ENCODE data around the gene FIBIN.

FIBIN gene

GRCh38 chr11:27025312-27025955 lies 31.5 kb downstream of the FIBIN start:
- DNase-seq: no peak

DNA sequence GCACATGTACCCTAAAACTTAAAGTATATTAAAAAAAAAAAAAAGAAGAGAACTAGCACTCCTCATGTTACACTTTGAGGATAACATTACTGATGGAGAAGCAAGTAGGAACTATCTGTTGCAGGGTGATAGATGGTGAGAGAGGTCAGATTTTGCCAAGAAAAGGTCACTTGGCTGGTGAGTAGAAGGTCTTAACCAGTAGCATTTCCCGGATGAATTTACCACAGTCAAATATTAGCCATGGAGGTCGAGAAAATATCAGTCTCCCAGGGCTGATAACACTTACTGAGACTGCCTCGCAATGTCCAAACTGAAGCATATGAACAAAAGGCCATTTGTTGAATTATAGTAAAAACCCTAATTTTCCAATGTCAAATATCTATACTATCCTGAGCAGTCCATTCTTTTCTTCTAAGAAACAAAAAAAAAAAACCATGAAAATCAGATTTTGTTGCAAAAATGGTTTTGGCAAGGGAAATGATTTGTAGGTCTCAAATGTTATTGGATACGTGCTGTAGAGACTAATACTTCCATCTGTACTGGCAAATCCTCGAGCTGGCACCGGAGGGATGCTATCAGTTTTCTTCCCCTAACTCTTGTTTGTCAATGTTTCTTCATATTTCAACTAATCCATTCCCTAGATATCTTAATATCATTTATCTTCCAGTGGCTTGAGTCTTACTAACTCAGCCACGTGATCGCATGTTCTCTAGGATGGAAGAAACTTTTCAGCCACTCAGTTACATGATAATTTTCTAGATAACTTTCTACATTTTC lies 32.2 kb downstream of the FIBIN start:
- DNase-seq: no peak

GRCh38 chr11:27028561-27028965 lies 34.7 kb downstream of the FIBIN start:
- DNase-seq: no peak

DNA sequence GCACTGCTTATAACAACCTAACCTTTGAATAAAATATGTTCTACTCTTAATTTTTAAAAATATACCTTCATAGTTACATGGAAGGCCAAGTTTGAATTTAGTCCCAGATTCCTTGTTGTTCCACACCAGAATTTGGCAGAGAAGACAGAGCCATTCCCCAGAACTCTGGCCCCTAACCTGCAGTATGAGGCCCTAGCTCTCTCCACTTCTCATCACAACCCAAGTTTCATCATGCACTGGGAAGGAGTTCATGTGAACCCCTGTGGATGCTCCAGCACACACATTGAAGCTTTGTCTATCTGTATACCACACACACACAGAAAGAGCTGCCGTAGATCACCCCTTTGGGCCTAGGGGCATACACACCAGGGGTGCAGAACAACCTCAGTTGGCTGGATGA lies 36.1 kb downstream of the FIBIN start:
- DNase-seq: no peak

- no peak for DNase-seq
Observed at GRCh38 chr11:27031754-27032153, 37.8 kb downstream of the FIBIN start.

DNA sequence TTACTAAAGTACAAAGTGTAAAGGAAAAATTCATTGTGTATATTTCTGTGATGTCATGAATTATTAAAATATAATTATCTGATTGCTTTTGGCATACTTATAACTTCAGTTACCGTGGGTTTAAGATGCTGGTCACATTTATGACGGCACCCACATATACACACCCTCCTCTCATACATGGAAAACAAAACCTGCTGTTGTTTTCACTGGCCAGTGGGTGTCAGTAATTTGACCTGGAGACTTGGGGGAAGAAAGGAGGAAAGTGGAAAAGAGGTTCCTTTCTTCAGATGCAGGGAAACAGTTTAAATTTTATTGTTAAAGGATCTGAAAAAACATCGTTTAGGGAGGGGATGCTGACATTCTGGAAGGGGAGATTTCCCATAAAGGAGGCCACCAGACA lies 46.0 kb downstream of the FIBIN start:
- no peak for DNase-seq

DNA sequence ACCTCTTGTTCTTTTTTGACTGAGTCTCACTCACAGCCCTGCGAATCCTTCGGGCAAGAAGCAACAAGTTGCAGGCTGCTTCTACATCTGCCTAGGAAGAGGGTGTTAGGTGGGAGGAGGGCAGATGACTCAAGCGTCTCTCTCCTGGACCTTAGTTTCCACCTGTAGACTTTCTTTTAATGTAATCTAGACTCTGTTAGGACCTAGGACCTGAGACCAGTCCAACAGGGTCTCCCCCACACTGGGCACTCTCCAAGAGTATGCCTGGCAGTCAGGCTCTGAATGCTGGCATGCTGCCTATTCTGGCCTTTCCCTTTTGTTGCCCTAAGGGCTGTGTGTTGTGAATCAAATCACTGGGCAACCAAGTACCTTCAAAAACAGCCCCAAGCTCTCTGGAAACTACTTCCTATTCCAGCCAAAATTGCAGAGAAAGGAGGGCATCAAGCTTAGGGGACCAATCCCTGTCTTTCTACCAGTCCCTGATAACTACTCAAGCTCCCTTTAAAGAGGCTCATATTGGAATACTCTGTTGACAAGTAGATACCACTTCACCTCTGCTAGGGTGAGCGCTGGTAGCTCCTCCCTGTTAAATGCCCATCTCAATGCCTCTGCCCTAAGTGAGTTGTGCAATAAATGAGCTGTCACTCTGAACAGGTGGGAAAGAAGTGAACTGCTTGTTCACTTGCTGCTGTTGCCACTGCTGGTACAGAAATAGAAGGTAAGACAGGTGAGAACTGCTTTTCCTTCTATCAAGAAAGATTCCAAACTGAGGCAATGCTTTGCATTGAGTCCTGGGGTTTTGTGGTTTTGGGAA lies 46.6 kb downstream of the FIBIN start, which contains the start of gene BBOX1:
BBOX1 (plus strand) TSS at position 514 of the 814 bp plus-strand sequence. CDS start 14,616 bp downstream, outside the sequence.
- DNase-seq: peak; percentile 21

- DNase-seq: no peak
Observed at GRCh38 chr11:27041141-27041899, 47.4 kb downstream of the FIBIN start.

Data from NCI-H1417 treated with DMSO at 0.1 percent for 48 hours (cell line).